Smooth muscle cell (in vitro differentiated cells): Measurements from ENCODE around the gene C14orf180. TPM values are rescaled to one million over a fixed set of nuclear protein-coding genes. Genes with fewer than 3 reads are reported as not detected.

Experiments used
- DNase-seq: peaks from one replicate; lab custom pipeline; 2025; ENCODE audit not compliant: unreplicated experiment; lab: John Stamatoyannopoulos, UW
- H2AFZ ChIP-seq: fragments of 200-600 bp; sonication (generic); 2 replicates; pipeline ENCODE4 v1.6.0; 2016; ENCODE audit warnings: antibody characterized with exemption, low read depth, mild to moderate bottlenecking
- H3F3A ChIP-seq: fragments of 200-600 bp; sonication (generic); 2 replicates; pipeline ENCODE4 v1.6.0; 2017; ENCODE audit warnings: antibody characterized with exemption, low read depth
- H3K27ac ChIP-seq: fragments of 200-600 bp; sonication (generic); 2 replicates; pipeline ENCODE4 v1.5.1; 2016; ENCODE audit warnings: low read depth, mild to moderate bottlenecking
- H3K27me3 ChIP-seq: fragments of 200-600 bp; sonication (generic); 2 replicates; pipeline ENCODE4 v1.6.1; 2016; ENCODE audit warnings: low read depth, mild to moderate bottlenecking
- H3K36me3 ChIP-seq: fragments of 200-600 bp; sonication (generic); 2 replicates; pipeline ENCODE4 v1.5.1; 2016; ENCODE audit warnings: low read depth
- H3K4me1 ChIP-seq: fragments of 200-600 bp; sonication (generic); 2 replicates; pipeline ENCODE4 v1.5.1; 2016; ENCODE audit warnings: low read depth
- H3K4me2 ChIP-seq: fragments of 200-600 bp; sonication (generic); 2 replicates; pipeline ENCODE4 v1.6.0; 2016; ENCODE audit warnings: mild to moderate bottlenecking
- H3K4me3 ChIP-seq: fragments of 200-600 bp; sonication (generic); 2 replicates; pipeline ENCODE4 v1.5.1; 2016; ENCODE audit warnings: mild to moderate bottlenecking
- H3K79me2 ChIP-seq: fragments of 200-600 bp; sonication (generic); 2 replicates; pipeline ENCODE4 v1.6.0; 2016; ENCODE audit warnings: low read depth, mild to moderate bottlenecking
- H3K9ac ChIP-seq: fragments of 200-600 bp; sonication (generic); 2 replicates; pipeline ENCODE4 v1.6.0; 2016; ENCODE audit warnings: low read depth
- H3K9me3 ChIP-seq: fragments of 200-600 bp; sonication (generic); replicated peaks from 2 replicates; pipeline ENCODE4 v1.5.1; 2016; ENCODE audit warnings: low read depth
- H4K20me1 ChIP-seq: fragments of 200-600 bp; sonication (generic); 2 replicates; pipeline ENCODE4 v1.6.0; 2016; ENCODE audit warnings: low read depth
- WGBS: methylation state at CpG from one replicate; pipeline ENCODE4 v1.1.7; 2016; ENCODE audit warnings: low lambda C conversion rate; 5-methylcytosine and 5-hydroxymethylcytosine counted together
- polyA plus RNA-seq: library from polyadenylated mRNA; unstranded; fragments of >200 nt; fragmentation: Nextera tagmentation; extraction: Ambion mirVana; gene quantifications from 2 replicates; pipeline ENCODE4 v1.2.1, GENCODE V29; 2016
- total RNA-seq: library from RNA; depleted of rRNA; stranded (reverse); fragments of >200 nt; gene quantifications from 2 replicates; pipeline ENCODE4 v1.2.3, GENCODE V29; 2014
- TF ChIP-seq, protein P1 (sequence below): fragments of 200-600 bp; sonication (generic); IDR thresholded peaks from 2 replicates; pipeline ENCODE4 v1.5.1; 2017; ENCODE audit warnings: borderline replicate concordance, mild to moderate bottlenecking, antibody characterized with exemption; ENCODE audit not compliant: insufficient read depth, poor library complexity, severe bottlenecking

C14orf180 gene
- total and polyA plus RNA-seq, 2 experiments from 2014 or later, result 0.63 to 1.2 TPM

DNA sequence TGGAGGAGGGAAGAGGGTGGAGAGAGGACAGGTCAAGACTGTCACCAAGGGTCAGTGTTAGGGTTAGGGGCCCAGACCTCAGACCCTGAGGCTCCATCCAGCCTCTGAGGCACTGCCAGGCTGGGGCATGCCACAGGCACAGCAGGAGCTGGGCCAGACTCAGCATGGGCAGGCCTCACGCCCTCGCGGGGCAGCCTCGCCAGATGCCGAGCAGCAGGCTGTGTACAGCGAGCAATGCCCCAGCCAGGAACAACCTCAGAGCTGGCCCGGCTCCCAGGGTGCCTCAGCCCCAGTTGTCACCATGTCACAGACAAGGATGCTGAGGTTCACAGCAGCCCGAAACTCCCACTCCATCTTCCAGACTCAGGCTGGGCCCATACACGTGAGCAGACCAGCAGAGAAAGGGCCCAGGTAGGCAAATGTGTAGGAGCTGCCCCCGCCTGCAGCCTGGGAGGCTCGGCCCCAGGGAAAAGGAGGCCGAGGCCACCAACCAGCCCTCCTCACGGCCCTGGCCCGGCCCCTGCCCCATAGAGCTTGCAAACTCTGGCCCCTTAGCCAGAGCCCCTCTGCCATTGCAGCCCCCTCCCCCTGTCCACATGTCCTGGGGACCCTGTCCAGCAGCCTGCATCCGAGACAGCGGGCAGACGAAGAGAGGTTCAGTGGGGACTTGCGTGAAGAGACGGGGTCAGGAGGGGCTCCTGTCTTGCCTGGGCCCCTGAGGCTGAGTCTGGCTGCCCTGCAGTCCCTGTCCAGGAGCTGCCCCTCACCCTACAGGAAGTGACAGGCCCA is 7.5 kb downstream of the C14orf180 start:
- DNase-seq, result no peak
- TF ChIP-seq, protein P1, sequence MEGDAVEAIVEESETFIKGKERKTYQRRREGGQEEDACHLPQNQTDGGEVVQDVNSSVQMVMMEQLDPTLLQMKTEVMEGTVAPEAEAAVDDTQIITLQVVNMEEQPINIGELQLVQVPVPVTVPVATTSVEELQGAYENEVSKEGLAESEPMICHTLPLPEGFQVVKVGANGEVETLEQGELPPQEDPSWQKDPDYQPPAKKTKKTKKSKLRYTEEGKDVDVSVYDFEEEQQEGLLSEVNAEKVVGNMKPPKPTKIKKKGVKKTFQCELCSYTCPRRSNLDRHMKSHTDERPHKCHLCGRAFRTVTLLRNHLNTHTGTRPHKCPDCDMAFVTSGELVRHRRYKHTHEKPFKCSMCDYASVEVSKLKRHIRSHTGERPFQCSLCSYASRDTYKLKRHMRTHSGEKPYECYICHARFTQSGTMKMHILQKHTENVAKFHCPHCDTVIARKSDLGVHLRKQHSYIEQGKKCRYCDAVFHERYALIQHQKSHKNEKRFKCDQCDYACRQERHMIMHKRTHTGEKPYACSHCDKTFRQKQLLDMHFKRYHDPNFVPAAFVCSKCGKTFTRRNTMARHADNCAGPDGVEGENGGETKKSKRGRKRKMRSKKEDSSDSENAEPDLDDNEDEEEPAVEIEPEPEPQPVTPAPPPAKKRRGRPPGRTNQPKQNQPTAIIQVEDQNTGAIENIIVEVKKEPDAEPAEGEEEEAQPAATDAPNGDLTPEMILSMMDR, result no peak
- H3K9me3 ChIP-seq, result no peaks in the 10 kb centered on the region
- no peak overlapping the region for H3K9ac ChIP-seq
- 69% methylated on average over 18 of the region's 19 CpGs for WGBS
- no peaks in the 10 kb centered on the region for H3F3A ChIP-seq
- no peaks in the 10 kb centered on the region for H3K79me2 ChIP-seq
- H3K4me2 ChIP-seq, result peak overlapping the region; percentile 20
- H2AFZ ChIP-seq, result no peak overlapping the region
- no peaks in the 10 kb centered on the region for H4K20me1 ChIP-seq
- peaks cover 7% of the 10 kb centered on the region for H3K4me1 ChIP-seq
- no peak overlapping the region for H3K4me3 ChIP-seq
- H3K27ac ChIP-seq, result no peak overlapping the region
- no peaks in the 10 kb centered on the region for H3K27me3 ChIP-seq
- no peaks in the 10 kb centered on the region for H3K36me3 ChIP-seq

DNA sequence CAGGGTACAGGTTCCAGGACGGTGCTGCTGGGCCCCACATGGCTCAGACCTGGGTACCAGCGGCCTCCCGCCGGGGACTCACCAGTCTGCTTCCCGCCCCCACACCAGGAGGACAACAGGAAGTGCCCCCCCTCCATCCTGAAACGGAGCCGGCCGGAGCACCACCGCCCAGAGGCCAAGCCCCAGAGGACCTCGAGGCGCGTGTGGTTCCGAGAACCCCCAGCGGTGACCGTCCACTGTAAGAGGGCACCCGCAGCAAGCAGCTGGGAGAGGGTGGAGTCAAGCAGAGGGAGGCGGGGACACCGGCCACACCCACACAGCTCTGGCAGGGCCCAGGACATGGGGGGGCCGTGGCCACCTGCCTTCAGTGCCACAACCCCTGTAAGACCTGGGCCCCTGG is 8.1 kb downstream of the C14orf180 start:
- Histone ChIP-seq H3K79me2 (no peaks in the 10 kb centered on the region), H3K4me2 (no peak overlapping the region), H3K4me3 (no peak overlapping the region), H3F3A (no peaks in the 10 kb centered on the region), H3K9ac (no peak overlapping the region), H3K27me3 (no peaks in the 10 kb centered on the region), H3K4me1 (peaks cover 4% of the 10 kb centered on the region), H3K27ac (no peak overlapping the region), H2AFZ (no peak overlapping the region), H3K9me3 (no peaks in the 10 kb centered on the region), H3K36me3 (no peaks in the 10 kb centered on the region), H4K20me1 (no peaks in the 10 kb centered on the region)
- WGBS, result 59% methylated on average over 19 of the region's 19 CpGs
- TF ChIP-seq, protein P1, result no peak
- DNase-seq, result no peak

DNA sequence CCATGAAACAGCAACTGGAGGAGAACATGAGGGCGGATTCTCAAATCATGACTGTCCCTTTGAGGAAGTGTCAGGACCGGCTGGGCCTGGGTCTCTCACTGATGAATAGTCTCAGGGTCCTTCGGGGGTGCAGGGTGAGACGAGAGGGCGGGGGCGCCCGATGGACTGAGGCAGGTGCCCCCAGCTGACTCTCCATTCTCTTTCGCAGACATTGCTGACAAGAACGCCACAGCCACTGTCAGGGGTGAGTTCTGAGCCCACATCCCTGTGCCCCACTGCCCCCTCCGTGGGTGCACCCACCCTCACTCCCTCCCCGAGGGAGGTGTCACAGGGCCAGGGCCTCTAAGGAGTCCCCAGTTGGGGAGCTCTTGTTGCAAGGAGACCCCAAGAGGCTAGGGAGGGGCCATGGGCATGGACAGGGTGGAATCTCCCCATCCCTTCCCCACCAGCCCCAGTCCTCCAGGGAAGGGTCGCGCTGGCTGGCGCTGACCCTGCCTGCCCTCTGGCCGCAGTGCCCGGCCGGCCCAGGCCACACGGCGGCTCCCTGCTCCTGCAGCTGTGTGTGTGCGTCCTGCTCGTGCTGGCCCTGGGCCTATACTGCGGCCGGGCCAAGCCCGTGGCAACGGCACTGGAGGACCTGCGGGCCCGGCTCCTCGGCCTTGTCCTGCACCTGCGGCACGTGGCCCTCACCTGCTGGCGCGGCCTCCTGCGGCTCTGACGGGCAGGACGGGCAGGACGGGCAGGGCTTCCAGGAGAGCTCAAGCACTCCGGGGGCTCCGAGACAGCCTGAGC is 8.7 kb downstream of the C14orf180 start:
- Histone ChIP-seq H4K20me1 (no peaks in the 10 kb centered on the region), H3K9me3 (no peaks in the 10 kb centered on the region), H3K27ac (no peak overlapping the region), H3K36me3 (no peaks in the 10 kb centered on the region), H3F3A (no peaks in the 10 kb centered on the region), H3K79me2 (no peaks in the 10 kb centered on the region), H3K4me3 (no peak overlapping the region), H3K9ac (no peak overlapping the region), H3K4me1 (no peaks in the 10 kb centered on the region), H3K4me2 (no peak overlapping the region), H3K27me3 (no peaks in the 10 kb centered on the region), H2AFZ (no peak overlapping the region)
- TF ChIP-seq, protein P1, result no peak
- no peak for DNase-seq
- WGBS, result 89% methylated on average over 36 of the region's 38 CpGs
